HCT116 (cell line): ENCODE measurements around the gene FLT3.

Experiments
- CTCF ChIP-seq, 3 experiments: fragments of 200-600 bp in 1 of 3; sonication (generic) in 1 of 3; IDR thresholded peaks in 2 of 3; conservative IDR thresholded peaks in 1 of 3; 2 replicates each; pipeline ENCODE4 v1.5.1; 2012 to 2017; ENCODE audit warnings: low read depth in 2 of 3, low read length in 2 of 3, antibody characterized with exemption in 1 of 3, borderline replicate concordance in 1 of 3, control low read depth in 1 of 3, mild to moderate bottlenecking in 1 of 3, mixed read lengths in 1 of 3, mixed run types in 1 of 3, moderate library complexity in 1 of 3; ENCODE audit not compliant: insufficient read depth in 1 of 3
- MAX ChIP-seq: IDR thresholded peaks from 2 replicates; pipeline ENCODE4 v1.6.1; 2012

- TF ChIP-seq CTCF (IDR thresholded peaks at IDR 0.05 in 2 of 3, conservative IDR thresholded peaks at IDR 0.05 in 1 of 3; ENCODE audit: borderline replicate concordance in 1 of 3, insufficient read depth in 1 of 3, low read depth in 2 of 3, low read length in 2 of 3) (no peak), MAX (no peak)
Observed at GRCh38 chr13:28099396-28100149, 803 bp downstream of the FLT3 start.
